Glomerular visceral epithelial cell (primary cell): ENCODE results near the gene PSMD2.

Experiments
- DNase-seq: peaks from one replicate; pipeline ENCODE4 v3.0.0-alpha.2; 2016; ENCODE audit errors: extremely low spot score

The PSMD2 gene

DNA sequence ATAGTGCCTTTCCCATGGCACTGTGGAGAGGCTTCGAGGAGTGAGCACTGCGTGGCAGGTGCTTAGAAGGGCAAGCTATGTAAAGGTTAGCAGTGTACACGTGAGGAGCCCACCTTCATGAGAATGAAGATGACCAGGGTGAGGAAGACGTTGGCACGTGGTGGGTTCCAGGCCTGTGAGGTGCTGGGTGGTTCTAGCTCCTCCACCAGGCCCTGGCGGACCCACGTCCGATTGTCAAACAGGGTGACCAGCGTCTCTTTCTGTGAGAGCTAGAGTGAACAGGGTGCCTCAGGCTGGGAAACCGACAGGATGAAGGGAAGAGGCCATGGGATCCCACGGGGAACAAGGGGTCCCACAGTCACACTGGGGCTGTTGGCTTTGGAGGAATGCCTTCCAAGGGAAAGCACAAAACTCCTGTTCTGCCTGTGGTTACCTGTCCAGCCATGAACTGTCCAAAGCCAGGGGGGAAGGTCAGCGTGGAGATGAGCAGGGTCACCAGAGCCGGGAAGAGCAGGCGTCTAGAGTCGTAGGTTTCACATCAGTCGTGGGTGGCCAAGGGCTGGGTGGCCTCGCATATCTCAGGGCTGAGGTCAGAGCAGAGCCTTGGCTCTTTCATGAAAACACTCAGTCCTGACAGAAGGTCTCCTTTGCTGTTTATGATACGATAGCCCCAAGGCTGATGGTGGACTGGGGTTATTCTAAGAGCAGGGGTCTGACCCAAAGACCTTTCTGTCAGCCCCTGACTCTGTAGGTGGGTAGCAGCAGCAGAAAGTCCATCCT is 56.4 kb downstream of the PSMD2 start:
- no peak for DNase-seq

DNA sequence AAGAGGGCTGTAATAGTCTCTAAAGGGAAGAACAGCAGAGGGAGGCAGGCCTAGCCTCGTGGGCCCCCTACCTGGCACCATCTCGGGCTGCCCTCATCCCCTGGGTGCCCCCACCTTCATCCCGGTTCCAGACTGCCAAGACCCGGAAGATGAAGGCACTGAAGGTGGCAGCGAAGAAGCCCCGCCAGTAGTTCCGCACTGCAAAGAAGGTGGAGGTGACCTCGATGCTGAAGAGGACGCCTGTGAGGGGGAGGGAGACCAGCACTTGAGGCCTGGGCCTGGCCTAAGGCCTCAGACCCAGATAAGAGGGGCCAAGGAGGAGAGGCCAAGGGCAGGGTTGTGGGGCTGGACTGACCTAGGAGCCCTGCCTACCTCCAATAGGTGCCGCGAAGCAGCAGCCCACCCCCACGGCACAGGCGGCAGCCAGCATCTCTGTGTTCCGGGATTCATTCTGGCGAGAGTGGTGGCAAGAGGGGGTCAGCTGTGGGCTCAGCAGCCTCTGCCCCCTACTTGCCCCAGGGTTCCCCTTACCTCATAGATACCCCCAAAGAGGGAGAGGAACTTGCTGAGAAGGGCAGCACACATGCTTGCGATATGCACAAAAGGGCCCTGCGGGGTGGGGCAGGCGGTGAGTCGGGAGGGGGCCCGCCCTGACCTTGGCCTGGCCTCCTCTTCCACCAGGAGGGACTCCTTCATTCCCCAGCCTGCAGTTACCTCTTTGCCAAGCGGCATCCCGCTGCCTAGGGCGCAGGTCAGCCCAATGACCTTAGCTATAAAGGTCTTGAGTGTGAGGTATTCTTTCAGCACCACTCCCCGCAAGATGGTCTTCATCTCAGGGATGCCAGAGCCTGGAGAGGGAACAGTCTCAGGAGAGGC is 58.4 kb downstream of the PSMD2 start:
- no peak for DNase-seq

DNA sequence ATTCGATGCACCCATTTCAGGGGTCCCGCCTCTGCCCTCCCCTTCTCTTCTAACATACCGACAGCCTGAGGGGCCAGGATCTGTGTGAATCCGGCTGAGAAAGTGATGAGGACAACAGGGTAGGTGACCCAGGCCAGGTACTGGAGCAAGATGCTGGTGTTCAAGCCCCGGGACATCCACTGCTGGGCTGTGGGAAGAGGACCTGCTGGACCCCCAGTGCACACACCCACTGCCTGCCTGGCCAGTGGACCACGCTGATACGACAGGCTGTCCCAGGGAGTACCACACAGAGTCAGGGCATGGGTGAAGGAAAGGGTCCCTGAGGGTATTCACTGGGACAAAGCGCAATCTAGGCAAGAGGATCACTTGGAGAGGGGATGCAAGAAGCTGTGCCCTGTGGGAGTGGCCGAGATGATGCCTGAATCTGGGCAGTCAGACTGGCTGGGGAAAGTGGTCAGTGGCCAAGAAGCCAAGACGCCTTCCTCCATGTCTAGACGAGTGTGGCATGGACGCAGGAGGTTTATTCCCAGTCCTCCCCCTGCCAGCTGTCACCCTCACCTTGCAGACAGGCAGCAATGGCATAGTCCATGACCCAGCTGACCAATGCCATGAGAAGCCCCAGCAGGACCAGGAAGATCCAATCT is 59.2 kb downstream of the PSMD2 start:
- DNase-seq = no peak
